Gastroesophageal sphincter (tissue), 3 donors: Measurements from ENCODE around the gene CCDC159.

Source experiments
- EP300 ChIP-seq: sonication (generic); formaldehyde crosslinking; IDR thresholded peaks from one replicate; pipeline ENCODE4 v1.6.1; 2017; ENCODE audit warnings: antibody characterized with exemption, mild to moderate bottlenecking
- POLR2AphosphoS5 ChIP-seq: sonication (generic); formaldehyde crosslinking; IDR thresholded peaks from one replicate; pipeline ENCODE4 v1.6.1; 2017; ENCODE audit warnings: antibody characterized with exemption
- TF ChIP-seq, protein P1 (sequence below), 4 experiments: fragments of 200-600 bp in 2 of 4; fragments of 450-650 bp in 2 of 4; sonication (generic) in 1 of 4; IDR thresholded peaks; one replicate each; pipeline ENCODE4 v1.5.1; 2017 to 2019; ENCODE audit warnings: antibody characterized with exemption in 4 of 4, mild to moderate bottlenecking in 2 of 4, moderate library complexity in 2 of 4

DNA sequence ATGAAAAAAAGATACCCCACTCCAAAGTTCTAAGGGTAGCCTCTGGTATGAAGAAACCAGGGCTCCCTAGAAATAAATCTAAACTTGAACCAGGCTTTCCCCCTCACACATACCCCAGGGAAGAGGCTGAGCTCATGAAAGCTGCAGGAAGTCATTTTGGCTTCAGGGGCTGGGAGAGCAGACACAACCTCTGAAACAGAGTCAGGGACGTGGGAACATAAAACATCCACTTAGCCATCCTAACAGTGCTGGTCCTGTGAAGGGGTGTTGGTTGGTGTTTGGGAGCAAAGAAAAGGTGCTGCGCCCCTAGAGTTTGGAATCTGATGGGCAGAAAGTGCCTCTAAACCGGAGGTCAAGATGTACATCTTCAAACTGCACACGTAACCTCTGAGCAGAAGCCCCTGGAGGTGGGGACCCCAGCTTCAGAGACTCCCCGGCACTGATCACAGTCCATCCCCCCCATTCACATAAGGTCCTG is 22.7 kb upstream of the CCDC159 start:
- TF ChIP-seq POLR2AphosphoS5 (no peak), EP300 (no peak)
- TF ChIP-seq, protein P1, sequence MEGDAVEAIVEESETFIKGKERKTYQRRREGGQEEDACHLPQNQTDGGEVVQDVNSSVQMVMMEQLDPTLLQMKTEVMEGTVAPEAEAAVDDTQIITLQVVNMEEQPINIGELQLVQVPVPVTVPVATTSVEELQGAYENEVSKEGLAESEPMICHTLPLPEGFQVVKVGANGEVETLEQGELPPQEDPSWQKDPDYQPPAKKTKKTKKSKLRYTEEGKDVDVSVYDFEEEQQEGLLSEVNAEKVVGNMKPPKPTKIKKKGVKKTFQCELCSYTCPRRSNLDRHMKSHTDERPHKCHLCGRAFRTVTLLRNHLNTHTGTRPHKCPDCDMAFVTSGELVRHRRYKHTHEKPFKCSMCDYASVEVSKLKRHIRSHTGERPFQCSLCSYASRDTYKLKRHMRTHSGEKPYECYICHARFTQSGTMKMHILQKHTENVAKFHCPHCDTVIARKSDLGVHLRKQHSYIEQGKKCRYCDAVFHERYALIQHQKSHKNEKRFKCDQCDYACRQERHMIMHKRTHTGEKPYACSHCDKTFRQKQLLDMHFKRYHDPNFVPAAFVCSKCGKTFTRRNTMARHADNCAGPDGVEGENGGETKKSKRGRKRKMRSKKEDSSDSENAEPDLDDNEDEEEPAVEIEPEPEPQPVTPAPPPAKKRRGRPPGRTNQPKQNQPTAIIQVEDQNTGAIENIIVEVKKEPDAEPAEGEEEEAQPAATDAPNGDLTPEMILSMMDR (IDR thresholded peaks at IDR 0.05), result no peak
